NCI-H2171 (cell line): Measurements from ENCODE around the gene FLNA.
A peak's percentile ranks its signal among the peaks of the same experiment; 100 is the strongest.

Experiments used
- DNase-seq: peaks from one replicate; lab custom pipeline; 2025; lab: John Stamatoyannopoulos, UW

Gene FLNA

DNA sequence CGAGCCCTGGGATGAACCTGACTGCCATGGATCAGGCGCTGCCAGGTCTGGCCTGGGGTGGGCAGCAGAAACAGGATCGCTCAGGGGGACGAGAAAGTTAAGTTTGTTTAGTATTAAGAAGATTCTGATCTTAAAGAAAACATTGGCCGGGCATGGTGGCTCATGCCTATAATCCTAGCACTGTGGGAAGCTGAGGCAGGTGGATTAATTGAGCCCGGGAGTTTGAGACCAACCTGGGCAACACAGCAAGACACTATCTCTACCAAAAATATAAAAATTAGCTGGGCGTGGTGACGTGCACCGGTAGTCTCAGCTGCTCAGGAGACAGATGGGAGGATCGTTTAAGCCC lies 696 bp upstream of the FLNA start:
- DNase-seq: no peak

DNA sequence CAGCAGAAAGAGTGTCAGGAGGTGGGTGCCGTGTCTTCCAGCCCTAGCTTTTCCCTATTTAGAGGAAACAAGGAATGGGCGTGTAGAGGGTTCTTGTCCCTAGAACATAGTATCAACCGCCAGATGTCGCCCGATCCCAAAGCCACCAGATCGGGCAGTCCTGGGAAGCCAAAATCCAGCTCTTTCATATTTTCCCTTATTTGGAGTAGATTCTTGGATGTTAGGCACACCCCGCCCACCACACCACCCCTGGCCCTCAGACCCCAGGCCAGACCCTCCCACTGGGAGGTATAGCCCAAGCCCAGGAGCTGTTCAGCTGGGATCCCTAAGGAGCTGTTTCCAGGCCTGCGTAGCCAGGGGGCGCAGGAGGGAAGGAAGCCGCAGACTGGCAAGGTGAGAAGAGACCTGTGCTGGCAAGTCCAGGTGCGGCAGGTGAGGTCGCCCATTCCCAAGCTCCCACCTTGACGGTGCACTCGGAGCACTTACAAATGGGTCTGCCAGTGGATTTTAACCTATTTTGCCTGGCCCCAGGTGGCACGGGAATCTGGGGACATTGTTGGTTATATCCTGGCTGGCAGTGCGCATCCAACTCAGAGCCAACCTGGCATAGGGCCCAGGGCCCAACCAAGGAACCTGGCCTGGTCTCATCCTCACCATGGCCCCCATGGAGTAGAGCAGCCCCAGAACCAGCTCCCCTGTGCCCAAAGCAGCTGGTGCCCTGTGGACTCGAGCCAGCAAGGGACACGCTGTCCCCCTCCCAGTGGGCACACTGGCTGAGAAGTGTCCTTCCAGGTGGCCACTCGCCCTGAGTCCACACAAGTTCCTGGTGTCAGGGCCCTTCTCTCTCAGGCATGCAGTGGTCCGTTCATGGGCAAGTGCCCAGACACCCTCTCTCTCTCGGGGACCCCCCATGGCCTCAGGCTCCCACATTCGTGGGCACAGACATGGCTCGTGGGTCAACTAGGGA lies 811 bp downstream of the FLNA start:
- peak; percentile 64 for DNase-seq

DNA sequence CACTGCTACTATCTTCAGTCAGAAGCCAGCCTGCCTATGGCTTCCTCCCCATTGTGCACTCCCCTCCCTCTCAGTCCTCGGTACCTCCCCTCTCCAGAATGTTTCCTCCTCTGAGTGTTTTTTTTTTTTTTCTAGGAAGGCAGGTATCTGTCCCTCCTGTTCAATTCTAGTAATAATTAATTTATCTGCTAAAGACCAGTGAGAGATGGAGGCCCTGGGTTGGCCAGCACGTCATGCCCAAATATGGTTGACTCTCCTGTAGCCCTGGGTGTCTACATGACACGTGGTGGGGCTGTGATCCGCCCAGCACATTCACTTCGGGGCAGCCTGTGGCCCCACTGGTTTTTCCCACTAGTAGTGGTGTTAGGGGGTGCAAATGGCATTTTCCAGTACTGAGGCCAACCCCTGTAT lies 1.8 kb downstream of the FLNA start:
- DNase-seq: no peak

DNA sequence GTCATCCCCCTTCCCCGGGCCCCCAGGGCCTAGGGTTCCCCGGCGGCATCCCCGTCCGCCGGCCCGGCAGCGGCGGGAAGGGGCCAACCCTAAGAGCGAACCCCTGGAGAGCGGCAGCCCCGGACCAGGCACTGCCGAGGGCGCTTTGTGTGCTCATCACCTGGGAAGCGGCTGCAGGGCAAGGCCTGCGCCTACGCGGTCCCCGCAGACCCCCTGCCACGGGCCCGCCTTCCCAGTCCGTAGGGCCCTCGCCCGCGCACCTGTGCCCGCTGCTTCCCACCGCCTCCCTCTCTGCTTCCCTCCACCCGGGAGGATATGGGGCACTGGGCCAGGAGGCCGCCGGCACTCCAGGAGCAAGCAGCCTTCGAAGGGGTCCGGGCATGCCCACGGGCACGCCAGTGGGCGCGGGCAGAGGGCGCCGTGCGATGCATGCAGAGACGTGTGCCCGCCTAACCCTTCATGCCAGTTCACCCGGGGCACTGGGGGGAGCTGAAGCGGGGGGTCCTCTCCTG lies 2.6 kb downstream of the FLNA start:
- DNase-seq: no peak

DNA sequence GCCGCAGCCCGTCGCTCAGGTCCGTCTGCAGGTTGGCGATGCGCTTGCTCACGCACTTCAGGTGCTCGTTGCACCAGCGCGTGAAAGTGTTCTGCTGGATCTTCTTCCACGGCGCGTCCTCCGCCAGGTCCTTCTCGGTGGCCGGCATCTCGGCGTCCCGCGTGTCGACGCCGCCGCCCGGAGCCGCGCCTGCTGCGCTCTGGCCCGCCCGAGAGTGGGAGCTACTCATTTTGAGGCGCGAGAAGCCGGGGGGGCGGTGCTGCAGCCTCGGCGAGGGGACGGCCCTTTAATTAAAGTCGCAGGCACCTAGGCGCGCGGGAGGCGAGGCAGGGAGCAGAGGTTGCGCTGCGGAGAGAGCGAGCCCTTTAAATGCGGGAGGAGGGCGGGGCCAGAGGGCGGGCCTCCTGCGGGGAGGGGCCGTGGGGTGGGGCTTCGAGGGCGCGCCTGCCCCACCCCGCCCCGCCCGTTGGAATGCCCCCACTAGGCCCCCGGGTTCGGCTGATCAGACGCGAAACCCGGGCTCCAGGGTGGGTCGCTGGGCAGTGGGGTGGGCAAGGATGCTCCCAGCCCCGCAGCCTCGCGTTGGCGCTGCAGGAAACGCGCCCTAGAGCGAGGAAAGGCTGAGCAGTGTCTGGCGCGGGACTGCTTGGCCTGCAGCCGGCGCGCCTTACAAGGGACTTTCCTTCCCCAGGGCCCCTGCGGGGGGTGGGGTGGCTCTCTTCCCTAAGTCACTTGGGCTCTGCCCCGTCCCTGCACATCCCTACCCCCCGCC lies 3.2 kb downstream of the FLNA start:
- peak; percentile 79 for DNase-seq

DNA sequence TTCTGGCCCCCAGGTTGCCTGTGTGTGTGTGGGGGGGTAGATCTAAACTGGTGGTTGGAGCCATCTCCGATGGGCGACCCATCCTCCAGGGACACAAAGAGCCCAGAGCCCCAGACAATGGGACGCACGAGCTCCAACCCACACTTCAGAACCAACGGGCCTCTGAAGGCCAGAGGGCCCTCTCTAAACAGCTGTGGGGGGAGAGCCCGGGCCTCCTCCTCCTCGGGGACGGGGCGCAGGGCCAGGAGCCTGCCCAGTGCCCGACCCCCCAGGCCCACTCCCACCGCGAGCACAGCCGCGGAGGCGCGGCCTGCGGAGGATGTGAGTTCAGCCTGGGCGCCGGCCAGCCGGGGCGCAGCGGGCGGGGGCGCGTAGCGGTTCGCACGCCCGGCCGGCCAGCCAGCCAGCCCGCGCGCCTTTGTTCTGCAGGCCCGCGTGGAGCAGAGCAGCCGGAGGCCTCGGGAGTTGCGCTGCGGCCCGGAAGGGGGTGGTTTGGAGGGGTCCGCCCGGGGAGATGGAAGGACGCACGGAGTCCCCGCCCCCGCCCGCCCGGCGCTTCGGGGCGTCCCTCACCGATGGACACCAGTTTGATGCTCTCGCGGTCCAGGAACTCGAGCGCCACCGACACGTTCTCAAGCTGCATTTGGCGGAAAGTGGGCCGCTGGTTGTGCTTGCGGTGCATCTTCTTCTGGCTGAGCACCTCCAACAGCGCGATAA lies 4.0 kb downstream of the FLNA start:
- DNase-seq: no peak

DNA sequence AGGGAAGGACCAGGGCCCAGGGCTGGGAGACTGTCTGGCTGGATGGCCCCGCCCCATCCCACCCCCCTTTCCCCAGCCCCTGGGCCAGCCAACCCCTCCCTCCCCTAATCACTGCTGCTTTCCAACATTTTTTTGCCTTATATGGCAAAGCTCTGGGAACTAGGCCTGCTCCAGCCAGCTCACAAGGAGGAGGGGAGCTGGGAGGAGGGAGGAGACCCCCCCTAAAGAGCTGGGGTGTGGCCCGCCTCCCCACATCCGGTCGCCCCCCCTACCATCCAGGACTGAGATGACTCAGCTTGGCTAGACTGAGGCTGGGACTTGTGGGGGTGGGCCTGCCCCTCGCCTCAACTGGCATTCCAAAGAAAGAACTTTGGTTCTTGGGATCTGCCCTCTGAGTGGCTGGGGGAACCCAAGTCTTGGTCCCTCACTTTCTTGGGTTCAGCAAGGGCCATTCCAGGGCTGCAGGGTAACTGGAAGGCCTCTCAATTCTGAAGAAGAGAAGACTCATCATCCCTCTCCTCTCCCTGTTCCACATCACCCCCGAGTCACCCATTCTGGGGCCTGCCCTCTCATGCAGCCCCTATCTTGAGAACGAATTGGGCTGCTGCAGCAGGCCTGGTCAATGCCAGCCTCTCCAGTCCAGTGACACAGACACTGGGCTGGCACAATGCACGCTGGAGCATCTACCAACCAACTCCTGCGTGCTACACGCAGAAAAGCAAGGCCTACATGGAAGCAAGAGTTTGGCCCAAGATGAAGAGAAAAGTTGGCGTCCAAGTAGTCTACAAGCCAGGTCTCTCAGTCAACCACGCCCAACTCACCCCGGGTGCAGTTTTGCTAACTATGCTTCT lies 4.8 kb downstream of the FLNA start:
- DNase-seq: peak; percentile 51

DNA sequence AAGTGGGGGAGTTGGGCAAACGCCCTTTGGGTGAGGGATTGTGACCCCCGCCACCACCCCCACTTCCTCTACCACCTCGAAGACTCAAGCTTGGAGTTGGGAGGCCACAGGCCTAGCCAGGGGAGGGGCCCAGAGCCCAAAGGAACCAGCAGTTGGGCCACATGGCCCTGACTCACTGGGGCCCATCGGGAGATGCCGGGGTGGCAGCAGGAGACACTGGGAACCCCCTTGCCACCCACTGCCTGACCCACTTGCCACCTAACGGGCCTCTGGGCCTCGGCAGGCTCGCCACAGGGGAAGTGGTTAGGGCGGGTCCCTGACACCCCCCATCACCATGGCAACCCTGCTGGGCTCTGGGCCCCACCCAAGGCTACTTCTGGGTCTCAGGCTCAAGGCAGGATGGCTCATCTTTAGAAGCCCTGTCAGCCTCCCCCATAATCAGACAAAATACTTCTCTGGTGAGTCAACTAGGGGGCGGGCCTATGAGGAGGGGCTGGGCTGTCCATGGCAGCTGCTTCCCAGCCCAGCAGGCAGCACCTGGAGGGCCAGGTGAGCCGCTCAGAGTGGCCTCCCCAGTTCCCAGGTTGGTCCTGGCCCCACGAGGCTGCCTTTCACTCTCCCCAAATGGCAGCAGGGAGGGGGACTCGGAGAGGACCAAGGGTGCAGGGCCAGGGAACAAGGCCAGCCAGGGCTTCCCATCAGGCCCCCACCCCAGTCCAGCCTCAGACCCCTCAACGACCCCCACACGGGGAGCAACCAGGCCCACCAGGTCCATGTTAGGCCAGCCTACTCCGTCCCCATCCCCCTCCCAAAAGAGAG lies 5.6 kb downstream of the FLNA start:
- DNase-seq: no peak

DNA sequence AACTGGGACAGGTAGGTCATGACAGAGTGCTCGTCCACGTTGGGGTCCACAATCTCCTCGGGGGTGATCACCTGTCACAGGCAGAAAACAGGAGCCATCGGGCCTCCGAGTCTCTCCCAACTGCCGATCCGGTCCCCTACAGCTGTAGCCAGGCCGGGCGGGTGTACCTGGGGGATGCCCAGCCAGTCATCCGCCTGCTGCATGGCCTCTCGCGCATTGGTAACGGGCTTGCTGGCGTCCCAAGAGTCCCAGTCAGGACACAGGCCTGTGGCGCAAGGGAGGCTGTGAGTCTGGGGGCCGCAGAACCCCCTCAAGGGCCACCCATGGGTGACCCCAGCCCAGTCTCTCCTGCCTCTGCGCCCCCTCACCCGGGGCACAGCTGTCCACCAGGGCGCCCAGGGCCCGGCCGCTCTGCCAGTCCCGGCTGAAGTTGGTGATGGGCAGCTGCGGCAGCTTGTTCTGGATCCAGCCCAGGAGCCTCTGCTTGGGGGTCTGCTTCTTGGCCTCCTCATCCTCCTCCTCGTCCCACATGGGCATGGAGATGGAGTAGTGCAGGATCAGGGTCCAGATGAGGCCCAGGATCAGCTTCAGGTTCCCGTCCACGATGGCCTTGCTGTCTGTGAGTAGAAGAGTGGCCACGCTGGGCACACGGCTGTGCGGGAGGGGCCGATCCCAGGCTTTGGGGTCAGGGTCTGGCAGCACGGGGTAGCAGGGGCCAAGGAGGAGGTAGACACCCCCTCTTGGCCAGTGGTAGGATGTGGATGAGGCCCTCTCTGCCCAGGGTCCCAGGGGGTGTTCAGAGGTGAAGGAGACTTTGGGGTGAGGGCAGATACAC lies 6.7 kb downstream of the FLNA start:
- no peak for DNase-seq

DNA sequence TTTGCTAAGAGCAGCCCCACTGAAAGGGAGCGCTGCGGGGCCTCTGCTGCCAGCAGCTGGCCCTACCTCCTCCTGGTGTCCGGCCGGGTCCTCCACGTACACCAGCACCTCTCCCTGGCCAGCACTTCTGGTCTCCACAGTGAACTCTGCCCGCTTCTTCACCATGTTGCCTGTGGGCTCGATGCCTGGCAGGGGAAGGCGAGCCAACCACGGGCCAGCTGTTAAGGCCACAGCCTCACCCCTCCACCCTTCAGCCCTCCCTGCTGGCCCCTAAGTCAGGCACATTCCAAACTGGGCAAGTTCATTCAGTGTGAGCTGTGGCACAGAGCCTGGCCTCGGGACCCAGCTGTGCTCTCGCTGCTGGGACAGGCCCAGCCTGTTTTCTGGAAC lies 7.8 kb downstream of the FLNA start:
- DNase-seq: no peak

DNA sequence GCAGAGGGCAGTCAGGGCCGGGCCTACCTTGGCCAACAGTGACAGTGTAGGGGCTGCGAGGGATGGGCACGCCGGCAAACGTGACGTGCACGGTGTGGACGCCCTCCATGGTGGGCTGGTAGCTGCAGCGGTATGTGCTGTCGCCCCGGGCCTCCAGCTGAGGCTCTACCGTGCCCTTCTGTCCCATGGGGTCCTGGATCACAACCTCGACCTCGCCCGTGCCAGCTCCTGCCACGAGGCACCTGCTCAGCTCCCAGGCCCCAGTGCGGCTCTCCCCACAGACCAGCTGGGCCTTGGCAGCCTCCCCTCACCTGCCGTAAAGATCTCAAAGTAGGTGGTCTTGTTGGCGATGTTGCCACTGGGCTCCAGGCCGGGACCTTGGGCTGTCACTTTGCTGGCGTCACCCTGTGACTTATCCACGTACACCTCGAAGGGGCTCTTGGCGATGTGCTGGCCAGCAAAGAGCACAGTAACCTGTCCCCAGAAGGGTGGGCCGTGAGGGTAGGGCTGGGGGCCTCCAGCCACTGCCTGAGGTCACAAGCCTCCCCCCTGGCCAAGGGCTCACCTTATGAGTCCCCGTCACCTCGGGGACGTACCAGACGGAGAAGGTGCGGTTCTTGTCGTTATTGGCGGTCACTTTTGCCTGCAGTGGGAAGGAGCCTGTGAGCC lies 8.3 kb downstream of the FLNA start:
- DNase-seq: no peak

DNA sequence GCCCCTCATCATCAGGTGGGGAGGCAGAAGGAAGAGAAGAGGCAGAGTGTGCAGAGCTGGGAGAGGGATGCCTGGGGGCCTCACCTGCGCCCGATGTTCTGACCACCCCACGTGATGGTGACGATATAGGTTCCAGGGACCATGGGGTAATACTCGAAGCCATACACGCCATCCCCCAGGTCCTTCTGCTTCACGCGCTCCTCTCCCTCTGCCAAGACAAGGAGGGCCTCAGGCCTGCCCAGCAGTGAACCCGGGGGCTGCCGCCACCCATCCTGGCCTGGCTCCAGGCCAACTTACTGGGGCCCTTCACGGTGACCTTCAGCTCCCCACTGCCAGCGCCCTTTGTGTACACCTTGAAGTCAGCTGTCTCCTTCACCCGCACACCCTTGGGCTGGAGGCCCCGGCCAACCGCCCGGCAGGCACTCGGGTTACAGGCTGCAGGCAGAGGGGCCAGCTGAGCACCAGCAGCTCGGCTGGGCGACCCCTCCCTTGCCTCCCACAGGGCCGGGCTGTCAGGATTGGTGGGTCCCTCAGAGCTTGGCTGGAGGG lies 9.3 kb downstream of the FLNA start:
- DNase-seq: no peak

DNA sequence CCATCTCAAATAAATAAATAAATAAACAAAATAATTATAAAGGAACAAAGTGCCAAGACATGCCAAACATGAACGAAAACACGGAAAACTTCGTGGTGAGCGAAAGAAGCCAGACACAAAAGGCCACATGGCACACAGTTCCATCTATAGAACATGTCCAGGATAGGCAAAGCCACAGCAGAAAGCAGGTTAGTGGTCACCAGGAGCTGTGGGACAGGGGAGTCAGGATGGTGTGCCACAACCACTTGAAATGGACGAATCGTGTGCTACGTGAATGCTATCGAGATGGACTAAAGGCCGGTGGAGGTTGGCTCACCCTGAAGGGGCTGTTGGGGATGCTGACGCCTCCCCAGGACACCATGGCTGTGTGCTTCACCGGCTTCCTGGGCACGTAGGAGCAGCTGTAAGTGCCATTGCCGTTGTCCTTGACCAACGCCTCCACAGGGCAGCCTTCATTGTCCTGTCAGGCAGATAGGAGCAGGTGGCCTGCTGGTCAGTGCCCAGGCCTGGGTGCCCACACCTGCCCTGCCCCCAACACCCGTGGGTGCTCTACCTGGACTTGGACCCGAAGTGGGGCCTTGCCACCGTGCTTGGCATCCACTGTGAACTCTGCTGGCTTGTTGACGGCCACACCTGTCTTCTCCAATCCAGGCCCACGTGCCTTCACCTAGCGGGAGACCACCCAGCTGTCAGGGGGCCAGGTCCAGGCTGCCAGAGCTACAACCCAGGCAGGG lies 10.6 kb downstream of the FLNA start:
- no peak for DNase-seq

DNA sequence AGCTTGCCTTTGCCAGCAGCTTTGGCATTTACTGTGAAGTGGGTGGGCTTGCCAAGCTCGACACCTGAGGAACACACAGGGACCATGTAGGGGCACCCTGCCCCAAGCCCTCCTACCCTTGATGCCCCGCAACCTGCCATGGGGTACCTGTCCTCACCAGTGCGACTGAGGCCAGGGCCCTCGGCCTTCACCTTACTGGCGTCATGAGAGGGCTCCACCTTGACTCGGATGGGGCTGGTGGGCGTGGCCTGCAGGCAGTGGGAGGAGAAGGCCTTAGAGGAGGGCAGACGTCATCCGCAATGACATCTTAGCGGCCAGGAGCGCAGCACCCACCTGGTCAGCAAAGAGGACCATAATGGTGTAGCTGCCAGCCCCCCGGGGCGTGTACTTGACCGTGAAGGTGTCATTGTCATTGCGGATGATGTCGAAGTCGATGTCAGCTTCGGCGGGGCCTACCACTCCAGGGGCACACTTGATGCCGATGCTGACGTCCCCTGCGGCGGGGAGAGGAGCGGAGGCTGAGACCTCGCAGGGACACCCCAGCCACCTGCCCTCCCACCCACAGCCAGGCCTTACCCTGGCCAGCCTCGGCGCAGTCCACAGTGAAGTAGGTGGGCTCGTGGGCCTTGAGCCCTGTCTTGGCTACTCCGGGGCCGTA lies 12.2 kb downstream of the FLNA start:
- DNase-seq: no peak

DNA sequence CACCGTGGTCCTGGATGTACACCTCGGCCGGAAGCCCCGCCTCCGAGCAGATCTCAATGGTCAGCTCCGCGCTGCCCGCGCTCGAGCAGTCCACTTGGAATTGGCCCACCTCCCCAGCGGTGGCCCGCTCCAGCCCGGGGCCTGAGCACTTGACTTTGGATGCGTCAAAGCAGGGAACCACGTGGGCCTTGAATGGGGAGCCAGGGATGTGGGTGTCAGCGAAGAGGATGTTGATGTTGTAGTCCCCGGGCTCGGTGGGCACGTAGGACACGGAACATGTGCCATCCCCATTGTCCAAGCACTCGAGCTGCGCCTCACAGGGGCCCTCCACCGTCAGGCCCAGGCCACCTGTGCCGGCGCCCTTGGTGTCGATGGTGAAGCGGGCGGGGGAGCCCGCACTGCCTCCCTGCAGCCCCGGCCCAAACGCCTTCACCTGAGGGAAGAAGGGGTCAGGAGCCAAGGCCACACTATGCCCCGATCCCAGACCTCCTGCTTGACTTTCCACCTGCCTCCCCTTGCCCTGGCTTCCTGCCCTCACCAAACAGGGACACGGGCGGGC lies 14.2 kb downstream of the FLNA start:
- DNase-seq: no peak

DNA sequence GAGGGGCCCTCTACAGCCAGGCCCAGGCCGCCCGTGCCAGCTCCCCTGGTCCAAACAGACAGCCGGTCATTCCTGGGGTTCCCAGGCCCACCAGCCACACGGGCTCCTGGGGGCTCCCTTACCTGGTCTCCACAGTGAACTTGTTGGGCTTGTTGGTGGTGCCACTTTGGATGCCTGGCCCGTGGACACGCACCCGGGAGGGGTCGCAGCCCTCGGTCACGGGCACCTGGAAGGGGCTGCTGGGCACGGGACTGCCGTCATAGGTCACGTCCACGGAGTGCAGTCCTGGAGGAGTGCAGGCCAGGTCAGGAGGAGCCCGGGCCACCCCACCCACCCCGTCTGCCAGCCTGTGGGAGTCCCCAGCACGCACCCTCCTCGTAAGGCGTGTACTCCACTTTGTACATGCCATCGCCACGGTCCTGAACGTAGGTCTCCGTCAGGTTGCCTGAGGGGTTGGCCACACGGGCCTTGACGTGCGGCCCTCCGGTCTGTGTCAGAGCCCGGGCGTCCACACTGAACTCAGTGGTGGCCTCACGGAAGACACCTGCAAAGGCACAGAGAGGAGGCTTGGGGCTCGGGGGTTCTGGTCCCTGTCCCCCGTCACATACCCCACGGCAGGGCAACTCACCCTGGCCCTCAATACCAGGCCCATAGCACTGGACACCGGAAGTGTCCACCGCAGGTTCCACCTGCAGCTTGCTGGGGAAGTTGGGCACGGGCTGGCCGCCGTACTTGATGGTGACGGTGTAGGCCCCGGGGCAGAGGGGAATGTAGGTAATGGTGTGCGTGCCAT lies 14.9 kb downstream of the FLNA start:
- no peak for DNase-seq
